ENCODE measurements around the gene SYT4.
"Not testable (repeated sequence)": the region's sequence is repeated elsewhere in the genome, so short reads cannot be mapped to it uniquely, and the experiment has no call there.

Gene SYT4, protein sequence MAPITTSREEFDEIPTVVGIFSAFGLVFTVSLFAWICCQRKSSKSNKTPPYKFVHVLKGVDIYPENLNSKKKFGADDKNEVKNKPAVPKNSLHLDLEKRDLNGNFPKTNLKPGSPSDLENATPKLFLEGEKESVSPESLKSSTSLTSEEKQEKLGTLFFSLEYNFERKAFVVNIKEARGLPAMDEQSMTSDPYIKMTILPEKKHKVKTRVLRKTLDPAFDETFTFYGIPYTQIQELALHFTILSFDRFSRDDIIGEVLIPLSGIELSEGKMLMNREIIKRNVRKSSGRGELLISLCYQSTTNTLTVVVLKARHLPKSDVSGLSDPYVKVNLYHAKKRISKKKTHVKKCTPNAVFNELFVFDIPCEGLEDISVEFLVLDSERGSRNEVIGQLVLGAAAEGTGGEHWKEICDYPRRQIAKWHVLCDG

DNA sequence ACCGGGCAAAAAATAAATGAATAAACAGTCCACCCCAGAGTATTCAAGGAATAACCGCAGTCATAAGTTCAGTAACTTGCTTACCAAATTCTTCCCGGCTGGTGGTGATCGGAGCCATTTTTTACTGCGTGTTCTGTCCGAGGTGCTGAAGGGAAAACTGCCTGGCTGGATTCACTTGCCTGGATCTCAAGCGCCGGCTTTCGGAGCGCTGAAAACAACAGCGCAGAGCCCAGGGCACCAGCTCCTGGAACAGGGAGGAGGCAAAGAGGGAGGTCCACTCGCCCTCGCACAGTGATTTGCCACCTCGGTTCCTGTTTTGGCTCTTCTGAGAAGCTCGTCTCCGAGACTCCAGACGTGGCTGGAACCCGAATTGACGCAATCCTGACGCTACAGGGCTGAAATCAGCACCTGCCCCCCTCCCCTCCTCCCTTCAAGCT is at the start of gene SYT4:
Gene SYT4, minus strand, starts transcription at position 327 of the 437 bp plus-strand sequence. Its CDS starts 209 bp downstream, at position 118.
- no peak for DNase-seq

DNA sequence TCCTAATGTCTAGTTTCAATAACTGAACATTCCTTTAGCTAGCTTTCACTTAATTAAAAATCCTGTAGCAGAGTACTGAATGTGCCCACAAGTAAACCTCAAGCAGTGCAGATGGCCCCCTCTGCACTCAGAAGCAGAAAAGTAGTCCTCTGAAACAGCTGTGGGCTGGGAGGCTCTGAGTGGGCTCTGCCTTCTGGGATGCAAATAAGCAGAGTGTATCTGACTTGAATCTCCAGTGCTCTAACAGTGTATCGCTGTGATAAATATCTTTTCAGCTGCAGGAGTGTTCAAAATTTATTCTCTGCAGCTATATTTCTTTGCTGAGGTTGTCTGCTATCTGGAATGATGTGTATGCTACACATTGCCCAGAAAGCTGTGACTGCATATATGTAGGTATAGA is 44.8 kb upstream of the SYT4 start:
- DNase-seq: no peak

DNA sequence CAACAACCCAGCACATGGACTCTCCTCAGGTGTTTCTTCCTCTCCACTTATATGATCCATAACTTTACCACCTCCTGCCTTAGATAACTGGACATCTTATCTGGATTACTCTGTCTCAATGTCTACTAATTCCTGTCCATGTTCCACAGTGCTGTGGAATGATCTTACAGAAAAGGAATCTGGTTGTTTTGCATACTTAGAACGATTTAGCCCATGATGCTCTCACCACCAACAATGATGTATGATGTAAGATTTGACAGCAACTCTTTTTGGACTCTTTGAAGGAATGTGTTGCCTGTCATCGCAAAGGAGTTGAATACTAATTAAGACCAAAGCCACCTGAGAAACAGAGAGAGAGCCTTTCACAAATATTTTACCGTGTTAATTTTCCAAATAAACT is 37.7 kb upstream of the SYT4 start:
- DNase-seq: no peak

DNA sequence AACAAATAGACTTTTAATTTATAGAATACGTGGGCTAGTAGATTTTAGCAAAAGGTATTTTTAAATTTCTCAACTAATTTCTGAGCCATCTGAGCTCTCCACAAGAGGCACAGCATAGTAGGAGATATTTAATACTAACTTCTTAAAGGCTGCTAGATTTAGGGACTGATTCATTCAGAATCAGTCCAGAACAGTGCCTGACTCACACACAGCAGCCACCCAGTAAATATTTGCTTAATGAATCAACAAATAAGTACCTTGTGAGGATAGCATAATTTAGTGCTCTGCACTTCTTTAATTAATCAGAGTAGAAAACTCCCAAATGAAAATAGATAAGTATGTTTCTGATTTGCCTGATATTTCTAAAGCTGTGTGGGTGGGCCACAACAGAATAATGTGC is 35.6 kb upstream of the SYT4 start:
- no peak for DNase-seq

DNA sequence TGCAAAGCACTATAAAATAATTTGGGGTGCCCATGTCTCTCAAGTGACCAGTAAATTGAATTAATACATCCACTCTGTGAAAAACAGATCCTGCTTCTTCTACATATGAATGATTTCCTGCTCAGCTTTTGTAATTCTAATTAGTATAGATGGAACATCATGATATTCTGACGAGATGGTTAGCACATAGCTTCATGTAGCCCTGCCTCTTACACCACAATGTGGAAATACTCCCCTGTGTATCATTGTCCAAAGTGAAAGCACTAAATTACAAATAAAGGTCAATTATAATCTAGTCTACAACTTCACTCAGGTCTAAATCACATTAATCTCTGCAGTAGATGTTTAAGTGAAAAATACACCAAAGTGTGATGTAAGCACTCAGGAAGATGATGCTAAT is 32.9 kb upstream of the SYT4 start:
- DNase-seq: no peak

DNA sequence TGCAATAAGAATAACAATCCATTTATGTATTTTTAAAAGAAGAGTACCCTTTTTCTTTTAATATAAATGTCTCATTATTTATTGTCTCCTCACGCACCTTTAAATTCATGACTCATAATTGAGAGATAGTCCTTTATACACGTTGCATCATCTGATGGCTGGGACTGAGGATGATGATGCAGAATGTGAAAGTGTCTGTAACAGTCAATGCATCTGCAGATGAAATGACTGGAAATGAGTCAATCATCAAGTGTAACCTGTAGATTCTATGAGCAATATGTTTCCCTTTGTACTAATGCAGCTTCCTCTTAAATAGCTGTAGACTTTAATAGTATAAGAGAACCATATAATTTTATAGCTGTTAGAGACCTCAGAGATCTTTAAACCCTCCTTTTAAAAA is 26.1 kb upstream of the SYT4 start:
- DNase-seq: no peak

DNA sequence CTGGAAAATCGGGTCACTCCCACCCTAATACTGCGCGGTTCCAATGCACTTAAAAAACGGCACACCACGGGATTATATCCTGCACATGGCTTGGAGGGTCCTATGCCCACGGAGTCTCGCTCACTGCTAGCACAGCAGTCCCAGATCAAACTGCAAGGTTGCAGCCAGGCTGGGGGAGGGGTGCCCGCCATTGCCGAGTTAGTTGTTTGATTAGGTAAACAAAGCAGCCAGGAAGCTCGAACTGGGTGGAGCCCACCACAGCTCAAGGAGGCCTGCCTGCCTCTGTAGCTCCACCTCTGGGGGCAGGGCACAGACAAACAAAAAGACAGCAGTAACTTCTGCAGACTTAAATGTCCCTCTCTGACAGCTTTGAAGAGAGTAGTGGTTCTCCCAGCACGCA is 8.9 kb upstream of the SYT4 start:
- DNase-seq: not testable (repeated sequence)

DNA sequence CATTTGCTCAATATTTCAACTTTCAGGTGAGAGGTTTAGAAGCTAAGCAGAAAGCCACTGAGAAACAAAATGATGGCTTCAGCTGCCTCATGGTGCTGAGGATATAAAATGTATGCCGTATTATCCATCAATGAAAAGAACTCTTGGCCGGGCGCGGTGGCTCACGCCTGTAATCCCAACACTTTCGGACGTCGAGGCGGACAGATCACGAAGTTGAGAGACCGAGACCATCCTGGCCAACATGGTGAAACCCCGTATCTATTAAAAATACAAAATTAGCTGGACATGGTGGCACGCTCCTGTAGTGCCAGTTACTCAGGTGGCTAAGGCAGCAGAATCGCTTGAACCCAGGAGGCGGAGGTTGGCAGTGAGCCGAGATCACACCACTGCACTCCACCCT is 6.0 kb upstream of the SYT4 start:
- no peak for DNase-seq

DNA sequence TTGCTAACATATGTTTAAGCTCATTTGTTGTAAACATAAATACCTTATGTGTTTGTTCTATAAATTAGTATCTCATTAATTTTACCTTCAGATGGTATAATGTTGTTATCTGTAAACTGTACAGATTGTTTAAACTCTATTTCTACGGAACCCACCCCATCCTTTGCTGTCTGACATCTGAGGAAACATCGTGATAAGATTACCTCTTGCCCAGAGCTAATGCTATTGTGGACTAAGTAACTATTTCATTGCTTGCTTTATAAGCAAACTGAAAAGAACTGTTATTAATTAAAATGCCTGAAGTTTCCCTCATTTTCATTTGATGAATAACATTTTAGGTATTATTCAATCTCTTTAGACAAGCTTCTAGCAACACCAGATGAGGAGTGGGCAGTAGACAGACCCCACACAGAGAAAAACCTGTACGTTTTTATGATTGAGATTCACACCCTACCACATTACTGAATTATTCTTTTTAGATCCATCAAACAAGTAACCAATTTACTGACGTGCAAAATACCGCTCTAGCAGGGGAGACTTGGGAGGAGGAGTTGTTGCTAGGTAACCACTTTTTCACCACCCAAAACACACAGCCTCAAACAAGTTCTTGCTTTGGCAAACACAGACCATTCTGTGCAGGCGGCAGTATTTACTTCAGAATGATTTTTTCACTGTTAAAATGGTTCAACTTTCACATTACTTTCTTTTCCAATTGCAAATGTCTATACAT is 1.9 kb upstream of the SYT4 start:
- DNase-seq: no peak

DNA sequence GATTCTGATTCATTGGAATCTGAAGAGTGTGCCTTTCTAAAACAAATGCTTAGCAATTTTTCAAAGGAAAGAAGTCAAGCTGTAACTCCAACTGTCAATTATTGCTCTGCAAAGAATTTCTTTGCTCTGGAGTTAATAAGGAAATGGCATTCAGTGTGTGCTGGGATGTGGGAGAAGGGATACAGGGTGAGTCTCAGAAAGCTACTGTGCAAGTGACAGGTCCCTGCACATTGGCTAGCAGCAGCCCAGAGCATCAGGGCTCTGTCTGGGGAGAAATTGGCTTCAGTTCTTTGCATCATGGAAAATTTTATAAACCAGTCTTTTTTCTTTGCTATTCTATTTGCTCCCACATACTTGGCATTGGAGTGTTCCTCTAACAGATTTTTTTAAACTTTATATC is 1.1 kb upstream of the SYT4 start:
- DNase-seq: no peak

DNA sequence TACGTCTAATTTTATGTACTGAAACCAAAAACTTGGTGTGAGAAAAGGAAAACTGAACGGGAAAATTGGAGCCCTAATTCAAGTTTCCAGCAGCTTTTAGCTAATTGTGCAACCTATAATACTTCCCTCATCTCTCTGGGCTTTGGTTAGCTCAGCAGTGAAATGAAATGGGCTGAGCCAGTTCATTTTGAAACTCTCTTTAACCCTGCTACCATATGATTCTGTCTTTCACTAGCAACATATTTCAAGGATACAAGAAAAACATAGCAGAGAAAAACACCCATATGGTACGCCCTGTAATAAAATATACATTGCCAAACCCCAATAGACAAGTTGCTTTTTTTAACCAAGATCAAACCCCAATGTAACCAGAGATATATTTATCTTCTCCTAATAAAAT is 799 bp downstream of the SYT4 start:
- no peak for DNase-seq

DNA sequence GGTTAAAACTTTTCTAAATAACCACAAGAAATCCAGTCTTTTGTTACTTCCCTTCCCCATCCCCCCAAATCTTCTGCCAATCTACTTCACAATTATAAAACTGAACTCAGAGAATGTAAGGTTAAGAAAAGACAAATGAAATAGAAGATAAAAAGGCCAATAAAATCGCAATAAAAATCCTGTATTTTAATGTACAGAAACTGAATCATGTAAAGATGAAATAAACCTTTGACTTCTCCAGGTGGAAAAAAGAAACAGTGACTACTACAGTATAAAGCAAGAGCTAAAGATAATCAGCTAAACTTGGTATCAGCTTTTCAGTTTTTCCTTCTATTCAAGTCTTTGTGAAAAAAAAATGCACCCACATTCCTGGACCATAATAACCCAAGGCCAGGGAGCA is 1.7 kb downstream of the SYT4 start:
- DNase-seq: no peak

DNA sequence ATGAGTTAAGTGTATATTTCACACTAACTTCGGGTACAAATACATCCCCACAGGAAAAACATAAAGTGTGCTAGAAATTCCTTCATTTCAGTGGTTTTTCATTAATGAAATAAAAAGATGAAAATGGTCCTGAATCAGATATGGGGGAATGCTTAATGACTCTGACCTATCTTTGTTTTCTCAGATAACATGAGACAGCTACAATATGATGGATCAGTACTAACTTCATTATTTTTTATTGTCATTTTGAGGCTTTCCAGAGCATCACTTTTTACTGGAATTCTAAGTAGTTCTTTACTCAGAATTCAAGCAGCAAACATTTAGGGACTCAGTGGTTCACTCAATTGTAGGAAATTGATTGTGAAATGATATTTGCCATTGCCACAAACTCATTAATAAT is 2.8 kb downstream of the SYT4 start:
- no peak for DNase-seq

DNA sequence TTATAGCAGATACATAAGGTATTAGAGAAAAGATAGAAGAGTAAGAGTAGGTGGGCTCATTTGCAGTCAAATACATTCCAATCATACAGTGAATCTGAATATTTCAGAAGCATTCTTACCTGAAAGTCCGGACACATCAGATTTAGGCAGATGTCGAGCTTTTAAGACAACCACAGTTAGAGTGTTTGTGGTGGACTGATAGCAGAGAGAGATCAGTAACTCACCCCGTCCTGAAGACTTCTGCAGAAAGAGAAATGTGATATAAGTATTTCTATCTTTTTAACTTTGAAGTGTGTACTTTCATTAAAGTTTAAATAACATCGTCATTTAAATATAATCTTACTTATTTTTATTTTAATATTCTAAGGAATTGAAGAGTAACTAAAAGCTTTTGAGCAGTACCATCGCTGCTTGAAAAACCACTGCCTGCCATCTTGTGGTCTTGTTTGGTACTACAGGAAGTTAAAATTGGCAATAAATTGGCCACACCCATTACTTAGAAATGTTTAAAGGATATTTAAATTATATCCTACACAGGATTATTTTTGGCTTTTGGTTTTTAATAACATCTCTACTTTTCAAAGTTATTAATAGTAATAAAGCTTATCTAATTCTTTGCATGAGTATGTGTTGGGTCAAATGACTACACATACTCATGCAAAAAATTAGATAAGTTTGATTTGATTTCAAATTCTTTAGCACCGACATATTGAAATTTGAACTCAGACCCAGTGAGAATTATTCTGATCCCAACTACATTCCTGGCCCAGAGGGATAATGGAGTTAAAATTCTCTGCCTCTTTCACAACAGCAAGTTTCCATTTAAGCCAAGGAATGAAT is 5.5 kb downstream of the SYT4 start:
- peak in 1 of 2 experiments; percentile 23 for DNase-seq

DNA sequence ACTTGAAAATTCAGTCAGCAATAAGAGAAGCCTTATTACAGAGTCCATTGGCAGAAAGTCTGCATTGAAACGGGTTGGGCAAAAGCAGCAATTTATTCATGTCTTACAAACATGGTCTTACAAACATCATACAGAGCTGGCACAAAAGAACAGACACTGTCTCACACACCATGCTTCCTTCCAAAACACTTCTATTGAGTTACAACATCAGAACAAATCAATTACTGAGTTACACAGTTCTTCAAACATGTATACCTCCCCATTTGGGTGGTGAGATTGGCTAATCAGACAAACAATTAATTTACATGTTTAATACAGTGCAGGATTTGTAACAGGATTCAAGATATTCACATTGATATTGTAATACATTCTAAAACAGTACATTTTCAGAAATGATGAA is 9.5 kb downstream of the SYT4 start:
- DNase-seq: no peak

DNA sequence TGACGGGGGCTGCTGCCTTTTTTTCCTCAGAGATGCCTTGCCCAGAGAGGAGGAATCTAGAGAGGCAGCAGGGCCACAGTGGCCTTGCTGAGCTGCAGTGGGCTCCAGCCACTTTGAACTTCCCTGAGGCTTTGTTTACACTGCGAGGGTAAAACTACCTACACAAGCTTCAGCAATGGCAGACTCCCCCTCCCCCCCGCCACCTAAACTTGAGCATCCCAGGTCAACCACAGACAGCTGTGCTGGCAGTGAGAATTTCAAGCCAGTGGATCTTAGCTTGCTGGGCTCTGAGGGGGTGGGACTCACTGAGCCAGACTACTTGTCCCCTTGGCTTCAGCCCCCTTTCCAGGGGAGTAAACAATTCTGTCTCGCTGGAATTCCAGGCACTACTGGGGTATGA is 11.8 kb downstream of the SYT4 start:
- DNase-seq: no peak

DNA sequence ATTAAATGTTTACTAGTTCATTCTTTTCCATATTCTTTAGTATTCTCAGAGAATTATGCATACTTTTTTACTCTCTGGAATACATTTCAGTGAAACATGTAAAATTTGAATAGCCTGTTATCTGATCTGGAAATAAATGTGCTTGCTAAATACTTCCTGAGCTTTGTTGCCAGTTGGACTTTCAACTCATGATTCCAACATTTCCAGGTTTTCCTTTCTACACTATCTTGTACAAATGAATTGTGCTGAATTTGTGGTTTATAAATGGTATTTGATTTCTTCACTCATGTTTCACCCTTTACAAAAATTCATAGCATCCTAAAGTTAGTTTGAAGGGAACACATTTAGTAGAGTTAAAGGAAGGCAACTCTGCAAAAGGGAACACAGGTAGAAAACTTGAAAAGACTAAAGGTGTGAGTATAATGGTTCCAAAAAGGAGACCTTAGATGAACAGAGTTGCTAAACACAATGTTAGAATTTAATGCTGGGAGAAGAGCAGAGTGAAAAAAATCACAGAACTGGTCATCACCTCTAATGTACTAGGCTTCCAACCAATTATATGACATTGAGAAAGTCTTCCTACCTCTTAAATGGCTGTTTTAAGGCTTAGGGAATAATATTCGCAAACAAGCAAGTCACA is 28.6 kb downstream of the SYT4 start:
- no peak for DNase-seq

DNA sequence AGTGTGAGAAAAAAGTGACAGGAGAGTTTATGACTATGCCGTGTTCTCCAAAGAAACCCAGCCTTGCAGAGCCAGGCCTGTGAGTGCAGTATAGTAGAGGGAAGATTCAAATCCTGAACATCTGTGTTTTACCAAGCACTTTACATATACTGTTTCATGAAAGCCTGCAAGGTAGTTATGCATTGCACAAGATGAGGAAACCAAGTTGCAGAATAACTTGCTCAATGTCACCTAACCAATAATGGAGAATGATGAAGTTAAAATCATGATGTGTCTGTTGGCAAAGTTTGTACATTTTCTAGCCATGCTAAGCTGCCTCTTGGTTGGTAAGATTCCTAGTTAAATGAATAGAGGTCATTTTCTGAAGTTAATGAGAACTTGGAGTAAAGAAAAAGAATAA is 29.3 kb downstream of the SYT4 start:
- no peak for DNase-seq

DNA sequence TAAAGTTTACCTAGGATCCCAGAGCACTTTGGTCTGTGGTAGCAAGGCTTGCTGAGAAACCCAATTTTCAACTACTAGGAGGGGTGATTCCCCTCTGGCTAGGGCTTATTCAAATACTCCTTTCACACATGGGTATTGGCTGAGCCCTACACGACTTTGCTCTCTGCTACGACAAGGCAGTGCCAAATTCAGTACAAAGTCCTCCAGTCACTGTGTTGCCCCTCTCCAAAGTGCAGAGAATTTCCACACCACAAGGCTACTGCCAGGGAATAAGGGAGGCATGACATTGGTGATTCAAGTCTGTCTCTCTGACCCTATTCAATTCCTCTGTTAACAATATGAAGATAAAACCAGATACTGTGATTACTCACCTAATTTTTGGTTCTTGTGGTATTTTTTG is 38.9 kb downstream of the SYT4 start:
- no peak for DNase-seq

DNA sequence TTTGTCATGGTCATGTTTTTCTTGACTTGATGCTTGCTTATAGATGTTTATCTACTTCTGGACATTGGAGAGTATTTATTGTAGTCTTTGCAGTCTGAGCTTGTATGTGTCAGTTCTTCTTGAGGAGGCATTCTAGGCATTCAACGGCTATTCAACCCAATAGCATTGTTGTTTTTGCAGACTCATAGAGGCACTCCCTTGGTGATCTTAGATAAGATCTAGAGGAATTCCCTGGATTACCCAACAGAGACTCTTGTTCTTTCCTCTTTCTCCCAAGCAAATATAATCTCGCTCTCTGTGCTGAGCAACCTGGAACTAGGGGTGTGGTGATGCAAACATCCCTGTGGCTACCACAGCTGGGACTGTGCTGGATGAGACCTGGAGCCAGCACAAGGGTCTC is 40.4 kb downstream of the SYT4 start:
- DNase-seq: no peak

DNA sequence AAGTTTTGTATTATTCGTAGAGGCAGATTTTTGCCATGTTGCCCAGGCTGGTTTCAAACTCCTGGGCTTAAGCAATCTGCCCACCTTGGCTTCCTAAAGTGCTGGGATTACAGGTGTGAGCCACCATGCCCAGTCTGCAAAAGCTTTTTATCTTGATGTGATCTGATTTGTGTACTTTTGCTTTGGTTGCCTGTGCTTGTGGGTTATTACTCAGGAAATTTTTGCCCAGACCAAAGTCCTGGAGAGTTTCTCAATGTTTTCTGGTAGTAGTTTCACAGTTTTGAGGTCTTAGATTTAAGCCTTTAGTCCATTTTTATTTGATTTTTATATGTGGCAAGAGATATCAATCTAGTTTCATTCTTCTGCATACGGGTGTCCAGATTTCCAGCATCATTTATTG is 42.4 kb downstream of the SYT4 start:
- DNase-seq: no peak

DNA sequence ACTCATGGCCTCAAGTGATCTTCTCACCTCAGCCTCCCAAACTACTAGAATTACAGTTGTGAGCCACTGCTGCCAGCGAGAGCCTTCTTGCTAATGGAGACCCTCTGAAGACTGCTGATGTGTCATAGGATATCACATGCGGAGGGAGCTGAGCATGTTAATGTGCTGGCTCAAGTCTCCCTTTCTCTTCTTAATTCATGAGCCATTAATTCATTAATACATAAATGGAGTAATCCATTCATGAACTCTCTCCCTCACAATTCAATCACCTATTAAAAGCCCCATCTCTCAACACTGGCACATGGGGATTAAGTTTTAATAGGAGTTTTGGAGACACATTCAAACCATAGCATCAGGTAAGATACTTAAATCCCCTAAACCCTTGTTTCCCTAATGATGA is 54.8 kb downstream of the SYT4 start:
- DNase-seq: no peak

DNA sequence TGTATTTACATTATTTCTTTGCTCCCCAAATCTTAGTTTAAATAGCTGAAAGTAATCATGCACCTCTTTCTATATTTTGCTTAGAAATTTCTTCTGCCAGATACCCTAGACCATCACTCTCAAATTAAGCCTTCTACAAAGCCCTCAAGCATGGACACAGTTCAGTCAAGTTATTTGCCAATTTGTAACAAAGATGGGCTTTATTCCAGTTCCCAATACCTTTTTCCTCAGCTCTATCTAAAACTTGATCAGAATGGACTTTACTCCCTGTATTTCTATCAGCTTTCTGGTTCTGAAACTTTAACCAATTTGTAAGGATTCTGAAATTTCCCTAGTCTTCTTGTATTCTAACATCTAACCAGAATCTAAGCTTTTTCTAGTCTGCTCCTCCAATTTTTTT is 56.6 kb downstream of the SYT4 start:
- DNase-seq: no peak

All from NCI-H1930 (cell line).